DND-41 (cell line): Measurements from ENCODE around the gene SIGLEC6.

ENCODE experiments used
- CTCF ChIP-seq: IDR thresholded peaks from 2 replicates; pipeline ENCODE4 v1.5.1; 2012; ENCODE audit warnings: borderline replicate concordance, low read length, moderate library complexity, mild to moderate bottlenecking; ENCODE audit not compliant: poor library complexity, severe bottlenecking; ENCODE audit errors: extremely low read depth
- EZH2 ChIP-seq: IDR thresholded peaks from 3 replicates; pipeline ENCODE4 v1.6.1; 2012; ENCODE audit warnings: borderline replicate concordance, low read depth, mild to moderate bottlenecking, moderate library complexity, low read length, inconsistent platforms; ENCODE audit not compliant: severe bottlenecking

DNA sequence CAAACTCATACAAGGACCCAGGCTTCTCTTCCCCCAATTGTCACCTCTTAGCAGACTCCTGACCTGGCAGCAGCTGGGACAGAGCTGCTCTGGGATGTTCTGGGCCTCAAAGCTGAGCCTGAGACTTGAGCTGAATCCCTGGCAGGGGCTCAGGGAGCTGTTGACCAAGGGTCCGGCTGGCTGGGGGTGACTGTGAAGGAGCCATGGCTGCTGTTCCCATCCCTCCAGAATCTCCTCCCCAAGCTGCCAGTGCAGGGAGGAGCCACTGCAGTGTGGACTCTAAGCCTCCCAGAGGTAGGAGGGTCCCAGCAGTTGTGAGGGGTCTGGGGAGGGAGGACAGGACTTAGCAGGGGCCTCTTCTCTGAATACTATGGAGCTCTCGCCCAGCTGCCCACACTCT is 2.2 kb downstream of the SIGLEC6 start:
- TF ChIP-seq CTCF (no peak), EZH2 (no peak)
